ENCODE results near the gene STAC3.

The STAC3 gene

GRCh38 chr12:57207731-57208630 is 43.0 kb downstream of the STAC3 start:
- H3K36me3 ChIP-seq (replicated peaks; ENCODE audit: low read depth, low read length), result no peaks in the 10 kb centered on the region

GRCh38 chr12:57205931-57206330 is 45.1 kb downstream of the STAC3 start:
- Histone ChIP-seq H3K36me3 (replicated peaks; ENCODE audit: low read depth, low read length) (no peaks in the 10 kb centered on the region), H2AFZ (ENCODE audit: low read depth, low read length) (no peak overlapping the region), H3K9ac (ENCODE audit: low read length) (no peak overlapping the region), H4K20me1 (ENCODE audit: insufficient read depth, low read length) (no peaks in the 10 kb centered on the region), H3K4me3 (ENCODE audit: low read length) (no peak overlapping the region), H3K79me2 (ENCODE audit: low read length) (no peaks in the 10 kb centered on the region), H3K9me3 (ENCODE audit: insufficient read depth, low read length) (no peaks in the 10 kb centered on the region), H3K4me2 (ENCODE audit: low read length) (no peak overlapping the region), H3K27ac (ENCODE audit: low read length) (no peak overlapping the region), H3K27me3 (ENCODE audit: low read depth, low read length) (no peaks in the 10 kb centered on the region), H3K4me1 (ENCODE audit: low read length) (no peaks in the 10 kb centered on the region)
- TF ChIP-seq EZH2phosphoT487 (IDR thresholded peaks at IDR 0.05; ENCODE audit: low read depth), result no peak
- TF ChIP-seq, protein P1, sequence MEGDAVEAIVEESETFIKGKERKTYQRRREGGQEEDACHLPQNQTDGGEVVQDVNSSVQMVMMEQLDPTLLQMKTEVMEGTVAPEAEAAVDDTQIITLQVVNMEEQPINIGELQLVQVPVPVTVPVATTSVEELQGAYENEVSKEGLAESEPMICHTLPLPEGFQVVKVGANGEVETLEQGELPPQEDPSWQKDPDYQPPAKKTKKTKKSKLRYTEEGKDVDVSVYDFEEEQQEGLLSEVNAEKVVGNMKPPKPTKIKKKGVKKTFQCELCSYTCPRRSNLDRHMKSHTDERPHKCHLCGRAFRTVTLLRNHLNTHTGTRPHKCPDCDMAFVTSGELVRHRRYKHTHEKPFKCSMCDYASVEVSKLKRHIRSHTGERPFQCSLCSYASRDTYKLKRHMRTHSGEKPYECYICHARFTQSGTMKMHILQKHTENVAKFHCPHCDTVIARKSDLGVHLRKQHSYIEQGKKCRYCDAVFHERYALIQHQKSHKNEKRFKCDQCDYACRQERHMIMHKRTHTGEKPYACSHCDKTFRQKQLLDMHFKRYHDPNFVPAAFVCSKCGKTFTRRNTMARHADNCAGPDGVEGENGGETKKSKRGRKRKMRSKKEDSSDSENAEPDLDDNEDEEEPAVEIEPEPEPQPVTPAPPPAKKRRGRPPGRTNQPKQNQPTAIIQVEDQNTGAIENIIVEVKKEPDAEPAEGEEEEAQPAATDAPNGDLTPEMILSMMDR (IDR thresholded peaks at IDR 0.05; ENCODE audit: low read depth, low read length), result no peak

More at GRCh38 chr12:57207731-57208630, 43.0 kb downstream of the STAC3 start:
- H3K9me3 ChIP-seq (ENCODE audit: insufficient read depth, low read length), result no peaks in the 10 kb centered on the region
- no peak overlapping the region for H3K4me3 ChIP-seq (ENCODE audit: low read length)
- H3K27me3 ChIP-seq (ENCODE audit: low read depth, low read length), result no peaks in the 10 kb centered on the region
- no peak overlapping the region for H3K9ac ChIP-seq (ENCODE audit: low read length)
- H2AFZ ChIP-seq (ENCODE audit: low read depth, low read length), result no peak overlapping the region
- no peak overlapping the region for H3K27ac ChIP-seq (ENCODE audit: low read length)
- TF ChIP-seq, protein P1 (IDR thresholded peaks at IDR 0.05; ENCODE audit: low read depth, low read length), result no peak
- no peak for TF ChIP-seq EZH2phosphoT487 (IDR thresholded peaks at IDR 0.05; ENCODE audit: low read depth)
- H3K4me1 ChIP-seq (ENCODE audit: low read length), result peaks cover 3% of the 10 kb centered on the region; the same call in 1 of the 2 replicates
- H3K4me2 ChIP-seq (ENCODE audit: low read length), result no peak overlapping the region
- H3K79me2 ChIP-seq (ENCODE audit: low read length), result no peaks in the 10 kb centered on the region
- no peaks in the 10 kb centered on the region for H4K20me1 ChIP-seq (ENCODE audit: insufficient read depth, low read length)

- H3K4me2 ChIP-seq (ENCODE audit: low read length), result no peak overlapping the region
- H3K79me2 ChIP-seq (ENCODE audit: low read length), result no peaks in the 10 kb centered on the region
- H3K36me3 ChIP-seq (replicated peaks; ENCODE audit: low read depth, low read length), result no peaks in the 10 kb centered on the region
- no peak overlapping the region for H3K27ac ChIP-seq (ENCODE audit: low read length)
- H3K4me1 ChIP-seq (ENCODE audit: low read length), result no peaks in the 10 kb centered on the region
- TF ChIP-seq, protein P1 (IDR thresholded peaks at IDR 0.05; ENCODE audit: low read depth, low read length), result no peak
- TF ChIP-seq EZH2phosphoT487 (IDR thresholded peaks at IDR 0.05; ENCODE audit: low read depth), result no peak
- H2AFZ ChIP-seq (ENCODE audit: low read depth, low read length), result no peak overlapping the region
- H4K20me1 ChIP-seq (ENCODE audit: insufficient read depth, low read length), result no peaks in the 10 kb centered on the region
- H3K9me3 ChIP-seq (ENCODE audit: insufficient read depth, low read length), result no peaks in the 10 kb centered on the region
- H3K27me3 ChIP-seq (ENCODE audit: low read depth, low read length), result no peaks in the 10 kb centered on the region
- H3K4me3 ChIP-seq (ENCODE audit: low read length), result no peak overlapping the region
- no peak overlapping the region for H3K9ac ChIP-seq (ENCODE audit: low read length)
These were observed 45.8 kb downstream of the STAC3 start for GRCh38 chr12:57205186-57205585.

GRCh38 chr12:57204454-57204853 is 46.5 kb downstream of the STAC3 start:
- Histone ChIP-seq H3K36me3 (replicated peaks; ENCODE audit: low read depth, low read length) (no peaks in the 10 kb centered on the region), H3K4me3 (ENCODE audit: low read length) (no peak overlapping the region), H4K20me1 (ENCODE audit: insufficient read depth, low read length) (no peaks in the 10 kb centered on the region), H3K9ac (ENCODE audit: low read length) (no peak overlapping the region), H3K27ac (ENCODE audit: low read length) (no peak overlapping the region), H3K27me3 (ENCODE audit: low read depth, low read length) (no peaks in the 10 kb centered on the region), H2AFZ (ENCODE audit: low read depth, low read length) (no peak overlapping the region), H3K4me2 (ENCODE audit: low read length) (no peak overlapping the region), H3K79me2 (ENCODE audit: low read length) (no peaks in the 10 kb centered on the region), H3K9me3 (ENCODE audit: insufficient read depth, low read length) (no peaks in the 10 kb centered on the region), H3K4me1 (ENCODE audit: low read length) (no peaks in the 10 kb centered on the region)
- TF ChIP-seq EZH2phosphoT487 (IDR thresholded peaks at IDR 0.05; ENCODE audit: low read depth), result no peak
- TF ChIP-seq, protein P1 (IDR thresholded peaks at IDR 0.05; ENCODE audit: low read depth, low read length), result no peak
